ENCODE results near the gene DEAF1.

The DEAF1 gene

DNA sequence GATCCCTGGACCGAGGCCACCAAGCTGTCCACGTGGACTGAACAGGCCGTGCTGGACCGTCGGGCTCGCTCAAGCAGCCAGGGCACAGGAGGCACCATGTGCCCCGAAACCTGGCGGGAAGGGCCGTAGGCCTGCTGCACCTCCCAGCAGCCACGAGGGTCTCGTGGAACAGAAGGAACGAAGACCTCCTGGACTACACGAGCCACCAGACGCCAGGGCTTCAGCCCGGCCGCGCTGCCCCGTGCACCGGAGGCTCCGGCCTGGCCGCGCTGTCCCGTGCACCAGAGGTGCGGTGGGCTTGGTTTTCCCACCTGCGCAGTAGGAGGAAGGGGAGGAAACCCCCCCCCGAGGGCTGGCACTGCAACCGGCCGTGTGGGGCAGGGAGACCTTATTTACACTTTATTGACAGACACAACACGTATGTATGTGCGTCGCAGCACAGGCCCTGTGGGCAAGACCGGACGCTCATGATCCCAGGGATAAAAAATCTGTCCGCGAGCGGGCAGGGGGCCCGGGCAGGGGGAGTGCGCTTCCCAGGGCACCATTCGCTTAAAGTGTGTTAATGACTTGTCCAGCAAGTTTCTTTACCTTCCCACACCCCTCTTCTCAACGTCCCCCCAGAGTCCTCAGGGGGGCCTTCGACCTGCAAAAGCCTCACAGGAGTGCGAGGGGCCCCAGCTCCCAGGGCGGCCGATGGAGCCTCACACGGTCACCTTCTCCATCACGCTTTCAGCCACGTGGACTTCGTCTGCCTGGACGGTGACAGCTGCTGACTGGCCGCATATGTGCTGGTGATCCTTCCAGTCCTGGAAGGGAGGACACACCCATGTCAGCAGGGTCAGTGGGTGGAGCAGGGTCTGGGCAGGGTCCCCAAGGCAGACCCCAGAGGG lies 50.9 kb downstream of the DEAF1 start:
- no peak for DNase-seq (ENCODE audit: low read depth)

DNA sequence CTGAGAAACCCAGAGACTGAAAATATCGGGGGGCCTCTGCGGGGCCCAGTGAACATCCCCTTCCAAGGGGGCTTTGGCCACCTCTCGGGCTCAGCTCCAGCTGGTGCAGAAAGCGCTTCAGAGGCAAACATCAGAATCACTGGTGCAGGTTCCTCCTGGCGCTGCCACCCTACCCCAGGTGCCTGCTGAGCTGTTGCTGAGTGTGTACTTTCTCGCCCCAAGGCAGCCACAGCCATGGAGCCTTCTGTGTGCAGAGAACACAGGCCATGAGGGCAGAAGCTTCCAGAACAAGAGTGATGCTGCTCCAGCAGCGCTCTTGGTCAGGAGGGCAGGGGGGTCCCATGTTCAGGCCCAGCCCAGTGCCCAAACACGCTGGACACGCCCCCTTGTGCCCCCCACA lies 51.7 kb downstream of the DEAF1 start:
- DNase-seq (ENCODE audit: low read depth) = no peak

GRCh38 chr11:641806-642370 lies 53.1 kb downstream of the DEAF1 start:
- DNase-seq (ENCODE audit: low read depth) = no peak

GRCh38 chr11:640021-640706 lies 54.9 kb downstream of the DEAF1 start:
- no peak for DNase-seq (ENCODE audit: low read depth)

- DNase-seq (ENCODE audit: low read depth) = no peak
Observed at GRCh38 chr11:639332-639955, 55.6 kb downstream of the DEAF1 start.

- no peak for DNase-seq (ENCODE audit: low read depth)
Observed at GRCh38 chr11:638631-639331, 56.2 kb downstream of the DEAF1 start.

DNA sequence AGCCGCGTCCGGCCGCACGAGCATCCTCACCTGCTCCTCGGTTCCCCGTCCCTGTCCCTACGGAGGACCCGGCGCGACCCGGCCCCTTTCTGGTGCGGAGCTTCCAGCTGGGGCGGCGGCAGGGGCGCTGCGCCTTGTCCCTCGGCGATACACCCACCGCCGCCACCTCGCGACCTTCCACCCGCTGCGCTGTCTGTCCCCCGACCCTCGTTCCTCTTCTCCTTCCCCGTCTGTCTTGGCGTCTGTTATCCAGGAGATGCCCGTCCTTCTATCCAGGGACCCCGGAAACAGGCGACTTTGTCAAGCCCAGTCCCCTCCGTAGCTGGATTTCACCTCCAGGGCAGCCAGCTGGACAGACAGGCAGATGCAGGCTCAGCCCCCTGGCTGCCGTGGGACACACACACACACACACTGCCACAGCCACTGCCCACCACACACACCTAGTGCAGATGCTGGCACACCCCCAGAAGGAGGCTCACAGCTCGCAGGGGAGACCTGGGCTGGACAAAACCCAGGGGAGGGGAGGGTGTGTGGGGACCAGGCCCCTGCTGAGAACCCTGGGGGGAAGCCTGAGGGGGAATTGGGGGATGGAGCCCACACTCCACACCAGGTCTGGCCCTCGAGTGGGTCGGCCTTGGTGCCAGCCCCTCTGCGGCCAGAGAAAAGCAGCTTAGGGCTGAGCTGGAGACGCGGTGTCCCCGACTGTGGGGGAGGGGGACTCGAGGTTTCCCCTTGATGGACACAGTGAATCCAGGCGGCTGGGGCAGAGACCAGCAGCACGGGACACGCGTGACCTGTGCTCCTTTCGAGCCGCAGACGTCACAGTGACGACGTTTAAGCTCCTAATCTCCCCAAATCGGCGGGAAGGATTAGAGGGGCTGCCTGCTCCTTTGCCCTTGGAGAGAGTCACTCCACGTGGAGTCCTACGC lies 57.2 kb downstream of the DEAF1 start:
- DNase-seq (ENCODE audit: low read depth) = no peak

- DNase-seq (ENCODE audit: low read depth) = no peak
Observed at GRCh38 chr11:637333-637592, 57.8 kb downstream of the DEAF1 start.

DNA sequence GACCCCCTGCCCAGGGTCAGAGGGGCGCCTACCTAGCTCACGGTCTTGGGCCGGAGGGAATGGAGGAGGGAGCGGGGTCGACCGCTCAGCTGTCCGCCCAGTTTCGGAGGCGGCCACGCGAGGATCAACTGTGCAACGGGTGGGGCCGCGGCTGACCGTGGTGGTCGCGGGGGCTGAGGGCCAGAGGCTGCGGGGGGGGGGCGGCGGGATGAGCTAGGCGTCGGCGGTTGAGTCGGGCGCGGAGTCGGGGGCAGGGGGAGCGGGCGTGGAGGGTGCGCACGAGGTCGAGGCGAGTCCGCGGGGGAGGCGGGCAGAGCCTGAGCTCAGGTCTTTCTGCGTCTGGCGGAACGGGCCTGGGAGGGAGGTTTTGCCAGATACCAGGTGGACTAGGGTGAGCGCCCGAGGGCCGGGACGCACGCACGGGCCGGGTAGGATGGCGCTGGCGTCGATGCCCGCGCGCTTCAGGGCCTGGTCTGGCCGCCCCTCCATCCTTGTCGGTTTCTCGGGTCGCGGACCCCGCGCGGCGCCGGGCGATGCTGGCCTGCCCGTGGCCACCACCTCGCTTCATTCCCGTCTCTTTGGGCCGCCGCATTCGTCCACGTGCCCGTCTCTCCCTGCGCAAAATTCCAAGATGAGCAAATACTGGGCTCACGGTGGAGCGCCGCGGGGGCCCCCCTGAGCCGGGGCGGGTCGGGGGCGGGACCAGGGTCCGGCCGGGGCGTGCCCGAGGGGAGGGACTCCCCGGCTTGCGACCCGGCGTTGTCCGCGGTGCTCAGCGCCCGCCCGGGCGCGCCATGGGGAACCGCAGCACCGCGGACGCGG lies 58.3 kb downstream of the DEAF1 start, which contains the start of gene DRD4:
Gene DRD4 (plus strand): TSS at position 759 of the 822 bp plus-strand sequence. CDS start 36 bp downstream, at position 795.
- DNase-seq (ENCODE audit: low read depth) = no peak

- DNase-seq (ENCODE audit: low read depth) = no peak
Observed at GRCh38 chr11:635945-636510, 59.0 kb downstream of the DEAF1 start.

DNA sequence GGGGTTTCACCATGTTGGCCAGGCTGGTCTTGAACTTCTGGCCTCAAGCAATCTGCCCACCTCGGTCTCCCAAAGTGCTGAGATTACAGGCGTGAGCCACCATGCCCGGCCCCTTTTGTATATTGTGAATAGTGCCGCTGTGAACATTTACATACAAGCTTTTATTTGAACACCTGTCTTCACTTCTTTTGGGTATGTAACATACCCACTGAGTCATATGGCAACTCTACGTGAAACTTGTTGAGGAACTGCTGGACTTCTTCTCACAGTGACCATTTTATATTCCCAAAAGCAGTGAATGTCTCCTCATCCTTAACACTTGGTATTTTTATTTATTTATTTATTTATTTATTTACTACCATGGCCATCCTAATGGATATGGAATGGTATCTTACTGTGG lies 64.2 kb downstream of the DEAF1 start:
- DNase-seq (ENCODE audit: low read depth) = no peak

- DNase-seq (ENCODE audit: low read depth) = no peak
Observed at GRCh38 chr11:629237-629583, 65.8 kb downstream of the DEAF1 start.

- no peak for DNase-seq (ENCODE audit: low read depth)
Observed at GRCh38 chr11:628056-628455, 67.0 kb downstream of the DEAF1 start.

DNA sequence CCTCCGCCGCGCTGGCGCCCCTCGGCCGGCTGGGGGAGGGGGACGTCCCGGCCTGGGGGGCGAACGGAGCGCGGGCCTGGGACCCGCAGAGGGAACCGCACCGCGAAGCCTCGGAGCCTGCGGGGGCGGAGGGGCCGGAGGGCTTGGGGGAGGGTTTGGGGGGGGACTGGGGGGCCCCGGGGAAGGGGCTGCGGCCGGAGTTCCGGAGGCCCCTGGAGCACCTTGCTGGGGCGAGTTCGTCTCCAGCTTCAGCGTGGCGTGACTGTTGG lies 67.8 kb downstream of the DEAF1 start:
- no peak for DNase-seq (ENCODE audit: low read depth)

DNA sequence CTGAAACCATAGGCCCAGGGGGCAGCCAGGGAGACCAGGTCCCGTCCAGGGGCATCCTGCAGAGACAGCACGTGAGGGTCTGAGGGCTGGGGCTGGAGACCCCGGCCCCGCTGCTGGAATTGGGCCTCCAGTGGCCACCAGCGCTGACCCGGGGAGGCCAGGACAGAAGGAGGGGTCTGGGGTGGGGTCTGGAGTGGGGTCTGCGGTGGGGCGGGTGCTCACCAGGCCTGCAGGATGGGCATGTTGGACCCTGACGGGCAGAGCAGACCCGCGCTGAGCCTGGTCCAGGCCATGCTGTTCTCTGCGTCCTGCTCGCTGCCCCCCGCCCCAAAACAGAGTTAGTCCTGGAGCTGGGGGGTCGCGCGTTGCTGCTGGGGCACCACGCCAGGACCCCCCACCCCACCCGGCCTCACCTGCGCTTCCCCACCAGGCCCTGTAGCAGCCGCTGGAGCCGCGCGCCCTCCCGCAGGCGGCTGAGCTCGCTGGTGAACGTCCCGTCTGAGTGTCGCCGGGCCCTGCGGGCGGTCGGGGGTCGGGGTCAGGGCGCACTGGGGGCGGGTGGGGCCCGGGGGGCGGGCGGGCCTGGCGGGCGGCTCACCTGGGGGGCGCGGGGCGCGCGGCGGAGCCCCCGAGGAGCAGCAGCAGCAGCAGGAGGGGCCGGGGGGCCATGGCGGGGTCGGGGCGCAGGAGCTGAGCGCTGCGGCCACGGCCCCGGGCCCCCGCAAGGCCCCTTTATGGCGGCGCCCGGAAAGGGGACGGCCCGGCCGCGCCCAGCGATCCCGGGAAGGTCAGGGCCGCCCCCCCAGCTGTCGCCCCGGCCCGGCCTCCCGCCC lies 68.3 kb downstream of the DEAF1 start, which contains the start of gene SCT:
Gene SCT (minus strand): TSS at position 707 of the 833 bp plus-strand sequence. CDS start 38 bp downstream, at position 669.
- no peak for DNase-seq (ENCODE audit: low read depth)

DNA sequence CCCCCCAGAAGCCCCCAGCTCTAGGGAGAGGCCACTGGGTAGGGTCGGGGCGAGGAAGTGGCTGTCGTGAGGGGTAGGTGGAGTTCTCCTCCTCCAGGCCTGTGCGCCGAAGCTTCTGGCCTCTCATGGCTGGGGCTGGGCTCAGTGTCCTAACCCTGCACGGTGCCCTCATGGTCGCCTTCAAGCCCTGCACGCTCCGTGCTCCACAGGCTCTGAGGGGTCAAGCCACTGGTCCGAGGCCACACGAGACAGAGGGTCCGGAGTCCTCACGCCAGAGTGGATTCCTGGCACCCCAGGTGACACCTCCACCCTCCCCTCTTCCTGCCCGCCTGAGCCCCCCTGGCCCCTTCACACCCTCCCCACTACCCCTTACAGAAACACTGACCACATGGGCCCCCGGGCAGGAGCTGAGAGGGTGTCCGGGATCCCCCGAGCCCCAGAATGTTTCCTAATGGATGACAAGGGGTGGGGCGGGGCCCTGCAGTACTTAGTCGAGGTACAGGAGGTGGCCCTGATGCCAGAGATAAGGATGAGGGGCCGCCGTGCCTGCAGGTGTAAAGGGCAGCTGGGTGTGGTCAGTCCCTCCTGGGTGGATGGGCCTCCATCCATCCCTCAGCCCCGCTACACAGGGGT lies 69.3 kb downstream of the DEAF1 start:
- no peak for DNase-seq (ENCODE audit: low read depth)

- DNase-seq (ENCODE audit: low read depth) = no peak
Observed at GRCh38 chr11:624705-625635, 70.1 kb downstream of the DEAF1 start, which contains the start of gene CDHR5. Gene CDHR5 (minus strand): TSS chr11:624955. CDS start chr11:624902, 53 bp downstream.

Data from non-pigmented ciliary epithelial cell (primary cell).